ENCODE data around the gene RBPJL.

Gene RBPJL

DNA sequence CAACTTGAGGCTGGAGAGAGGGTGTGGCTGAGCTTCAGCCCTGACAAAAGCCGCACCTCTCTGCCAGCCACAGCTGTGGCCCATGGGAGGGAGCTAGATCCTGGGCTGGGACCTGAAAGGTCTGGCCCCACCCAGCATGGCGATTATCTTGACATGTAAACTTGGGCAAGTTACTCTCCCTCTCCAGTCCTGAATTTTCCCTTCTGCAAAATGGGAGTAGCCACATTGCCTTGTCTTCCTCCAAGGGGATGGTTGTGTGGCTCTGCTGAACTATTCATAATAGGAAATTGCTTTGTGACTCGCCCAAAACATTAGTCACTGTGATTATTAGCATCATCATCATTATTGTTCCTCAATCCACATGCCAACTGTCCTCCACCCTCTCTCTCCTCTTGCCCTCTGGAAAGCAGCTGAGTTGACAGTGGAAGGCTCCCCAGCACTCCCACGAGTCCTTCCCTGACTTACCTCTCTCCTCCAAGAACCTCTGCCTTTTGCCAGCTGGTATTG lies 23.0 kb upstream of the RBPJL start:
- ATAC-seq (ENCODE audit: low read depth) (no peak), DNase-seq (ENCODE audit: low spot score in 2 of 2) (no peak)
- H3K36me3 Mint-ChIP-seq = no peaks in the 10 kb centered on the region
- no peak overlapping the region for H3K4me3 Mint-ChIP-seq
- peaks cover 23% of the 10 kb centered on the region for H3K27me3 Mint-ChIP-seq
- no peaks in the 10 kb centered on the region for H3K9me3 Mint-ChIP-seq
- H3K4me1 Mint-ChIP-seq = peaks cover 3% of the 10 kb centered on the region
- no peak overlapping the region for H3K27ac Mint-ChIP-seq

- H3K9me3 Mint-ChIP-seq = no peaks in the 10 kb centered on the region
- DNase-seq (ENCODE audit: low spot score in 2 of 2) = no peak
- no peaks in the 10 kb centered on the region for H3K36me3 Mint-ChIP-seq
- no peak overlapping the region for H3K27ac Mint-ChIP-seq
- ATAC-seq (ENCODE audit: low read depth) = no peak
- peaks cover 10% of the 10 kb centered on the region for H3K27me3 Mint-ChIP-seq
- no peak overlapping the region for H3K4me3 Mint-ChIP-seq
- peaks cover 9% of the 10 kb centered on the region for H3K4me1 Mint-ChIP-seq
Measured at GRCh38 chr20:45288376-45288775, 18.3 kb upstream of the RBPJL start.

DNA sequence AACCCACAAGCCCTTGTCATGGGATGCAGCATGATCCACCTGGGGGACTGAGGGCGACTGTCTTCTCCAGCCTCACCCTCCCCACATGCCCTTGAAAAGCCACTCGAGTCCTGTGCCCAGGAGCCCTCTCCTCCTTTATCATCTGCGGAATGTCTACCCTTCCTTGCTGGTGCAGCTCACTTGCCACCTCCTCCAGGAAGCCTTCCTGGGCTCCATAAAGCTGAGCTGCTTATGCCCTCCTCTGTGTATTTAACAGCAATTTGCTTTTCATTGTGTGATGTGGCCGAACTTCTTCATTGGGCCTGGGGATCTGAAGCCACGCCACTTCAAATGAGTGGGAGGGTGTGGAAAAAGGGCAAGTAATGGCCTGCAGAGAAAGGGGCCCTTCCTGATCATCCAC lies 17.8 kb upstream of the RBPJL start:
- DNase-seq (ENCODE audit: low spot score in 2 of 2) = no peak
- no peak overlapping the region for H3K27ac Mint-ChIP-seq
- H3K4me3 Mint-ChIP-seq = no peak overlapping the region
- H3K4me1 Mint-ChIP-seq = peaks cover 12% of the 10 kb centered on the region
- H3K36me3 Mint-ChIP-seq = no peaks in the 10 kb centered on the region
- ATAC-seq (ENCODE audit: low read depth) = no peak
- peaks cover 8% of the 10 kb centered on the region for H3K27me3 Mint-ChIP-seq
- H3K9me3 Mint-ChIP-seq = no peaks in the 10 kb centered on the region

DNA sequence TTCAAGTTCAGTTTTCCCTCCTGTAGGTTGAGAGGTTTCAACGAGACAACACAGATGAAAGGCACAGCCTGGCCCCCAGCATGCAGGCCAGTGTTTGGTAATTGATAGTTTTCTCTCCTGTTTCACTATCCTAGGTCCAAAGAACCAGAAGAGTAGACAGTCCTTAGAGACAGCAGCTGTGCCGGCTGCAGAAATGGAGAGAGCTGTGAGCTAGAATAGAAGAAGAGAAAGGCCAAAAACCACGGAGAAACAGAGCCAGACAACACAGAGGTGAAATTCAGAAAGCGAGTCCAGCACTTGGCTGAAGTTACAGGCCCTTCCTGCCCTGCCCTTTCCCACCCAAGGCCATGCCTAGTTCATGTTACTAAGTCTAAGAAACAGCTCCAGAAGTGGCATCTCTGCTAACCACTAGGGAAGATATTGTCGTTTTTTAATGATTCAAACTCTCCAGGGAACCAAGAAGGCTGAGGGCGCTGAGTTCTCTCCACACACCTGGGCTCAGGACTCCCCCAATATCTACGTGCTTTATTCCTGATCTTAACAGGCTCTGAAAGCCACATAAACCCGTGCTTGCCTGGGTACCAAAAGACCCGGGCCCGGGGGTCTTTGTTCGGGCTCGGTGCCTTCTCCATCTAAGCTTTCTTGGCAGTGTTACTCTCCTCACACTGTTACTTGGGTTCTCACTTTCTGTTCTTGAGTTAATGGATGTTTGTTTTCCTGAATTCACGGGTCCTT lies 16.5 kb upstream of the RBPJL start:
- ATAC-seq (ENCODE audit: low read depth) (no peak), DNase-seq (ENCODE audit: low spot score in 2 of 2) (no peak)
- Mint-ChIP-seq H3K4me1 (peaks cover 13% of the 10 kb centered on the region), H3K27me3 (peaks cover 6% of the 10 kb centered on the region), H3K36me3 (no peaks in the 10 kb centered on the region), H3K27ac (no peak overlapping the region), H3K9me3 (no peaks in the 10 kb centered on the region), H3K4me3 (no peak overlapping the region)

DNA sequence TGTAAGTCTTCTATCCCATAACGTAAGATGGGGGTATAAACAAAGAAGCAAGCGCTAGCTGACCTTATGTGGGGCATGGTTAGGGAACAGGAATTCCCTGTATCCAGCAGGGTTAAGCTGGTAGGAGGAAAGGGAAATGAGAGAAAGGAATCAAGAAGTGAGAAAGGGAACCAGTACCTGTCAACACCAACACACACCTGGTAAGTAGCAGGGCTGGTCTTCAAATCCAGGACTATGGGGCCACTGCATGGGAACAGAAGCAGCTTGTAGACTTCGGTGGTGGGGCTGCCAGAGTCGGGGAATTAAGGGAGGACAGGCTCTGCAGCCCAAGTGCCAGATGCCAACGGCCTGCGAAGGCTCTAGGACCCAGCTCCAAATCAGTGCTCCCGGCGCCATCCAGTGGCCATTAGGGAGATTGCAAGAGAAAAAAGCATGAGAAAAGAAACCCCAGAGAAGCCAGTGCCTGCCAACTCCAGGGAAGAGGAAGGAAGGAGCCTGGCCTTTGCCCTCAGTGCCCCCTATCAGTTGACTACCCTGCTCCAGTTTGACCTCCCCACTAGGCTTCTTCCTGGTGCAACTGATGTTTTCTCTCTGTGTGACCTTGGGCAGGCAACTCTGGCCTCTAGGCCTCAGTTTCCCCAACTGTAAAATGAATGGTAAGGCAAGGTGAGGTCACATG lies 15.8 kb upstream of the RBPJL start:
- no peak overlapping the region for H3K27ac Mint-ChIP-seq
- H3K36me3 Mint-ChIP-seq = no peaks in the 10 kb centered on the region
- no peak overlapping the region for H3K4me3 Mint-ChIP-seq
- DNase-seq (ENCODE audit: low spot score in 2 of 2) (peak; percentile 50 to 70), ATAC-seq (ENCODE audit: low read depth) (peak; percentile 51)
- peaks cover 13% of the 10 kb centered on the region for H3K4me1 Mint-ChIP-seq
- H3K9me3 Mint-ChIP-seq = no peaks in the 10 kb centered on the region
- peaks cover 6% of the 10 kb centered on the region for H3K27me3 Mint-ChIP-seq

GRCh38 chr20:45291526-45291925 lies 15.1 kb upstream of the RBPJL start:
- Mint-ChIP-seq H3K9me3 (no peaks in the 10 kb centered on the region), H3K4me1 (peaks cover 13% of the 10 kb centered on the region), H3K27me3 (peaks cover 10% of the 10 kb centered on the region), H3K36me3 (no peaks in the 10 kb centered on the region), H3K4me3 (no peak overlapping the region), H3K27ac (no peak overlapping the region)
- DNase-seq (ENCODE audit: low spot score in 2 of 2) = no peak
- no peak for ATAC-seq (ENCODE audit: low read depth)

- no peaks in the 10 kb centered on the region for H3K9me3 Mint-ChIP-seq
- no peak overlapping the region for H3K4me3 Mint-ChIP-seq
- H3K27me3 Mint-ChIP-seq = peaks cover 8% of the 10 kb centered on the region
Measured at GRCh38 chr20:45292343-45292742, 14.3 kb upstream of the RBPJL start.

GRCh38 chr20:45293041-45294002 lies 13.3 kb upstream of the RBPJL start:
- Mint-ChIP-seq H3K36me3 (no peaks in the 10 kb centered on the region), H3K4me3 (peak overlapping the region; percentile 76), H3K27ac (no peak overlapping the region), H3K27me3 (peaks cover 10% of the 10 kb centered on the region), H3K4me1 (peaks cover 13% of the 10 kb centered on the region), H3K9me3 (no peaks in the 10 kb centered on the region)
- DNase-seq (ENCODE audit: low spot score in 2 of 2) = peak; percentile 77 to 90
- peak; percentile 82 for ATAC-seq (ENCODE audit: low read depth)

More at GRCh38 chr20:45292343-45292742, 14.3 kb upstream of the RBPJL start:
- ATAC-seq (ENCODE audit: low read depth) (no peak), DNase-seq (ENCODE audit: low spot score in 2 of 2) (no peak)
- Mint-ChIP-seq H3K27ac (no peak overlapping the region), H3K4me1 (peaks cover 13% of the 10 kb centered on the region), H3K36me3 (no peaks in the 10 kb centered on the region)

GRCh38 chr20:45294003-45294368 lies 12.7 kb upstream of the RBPJL start:
- DNase-seq (ENCODE audit: low spot score in 2 of 2) = no peak
- H3K27ac Mint-ChIP-seq = no peak overlapping the region
- no peaks in the 10 kb centered on the region for H3K36me3 Mint-ChIP-seq
- peak overlapping the region; percentile 76 for H3K4me3 Mint-ChIP-seq
- H3K9me3 Mint-ChIP-seq = no peaks in the 10 kb centered on the region
- H3K4me1 Mint-ChIP-seq = peaks cover 13% of the 10 kb centered on the region
- no peak for ATAC-seq (ENCODE audit: low read depth)
- peaks cover 14% of the 10 kb centered on the region for H3K27me3 Mint-ChIP-seq

GRCh38 chr20:45294659-45295058 lies 12.0 kb upstream of the RBPJL start:
- peaks cover 13% of the 10 kb centered on the region for H3K4me1 Mint-ChIP-seq
- ATAC-seq (ENCODE audit: low read depth) = no peak
- no peak overlapping the region for H3K27ac Mint-ChIP-seq
- H3K27me3 Mint-ChIP-seq = peaks cover 14% of the 10 kb centered on the region
- no peak for DNase-seq (ENCODE audit: low spot score in 2 of 2)
- H3K4me3 Mint-ChIP-seq = no peak overlapping the region
- no peaks in the 10 kb centered on the region for H3K9me3 Mint-ChIP-seq
- no peaks in the 10 kb centered on the region for H3K36me3 Mint-ChIP-seq

GRCh38 chr20:45297786-45298497 lies 8.7 kb upstream of the RBPJL start:
- no peak overlapping the region for H3K4me3 Mint-ChIP-seq
- peaks cover 4% of the 10 kb centered on the region for H3K4me1 Mint-ChIP-seq
- no peaks in the 10 kb centered on the region for H3K9me3 Mint-ChIP-seq
- no peak for ATAC-seq (ENCODE audit: low read depth)
- peaks cover 20% of the 10 kb centered on the region for H3K27me3 Mint-ChIP-seq
- H3K27ac Mint-ChIP-seq = no peak overlapping the region
- no peak for DNase-seq (ENCODE audit: low spot score in 2 of 2)
- no peaks in the 10 kb centered on the region for H3K36me3 Mint-ChIP-seq

- DNase-seq (ENCODE audit: low spot score in 2 of 2) = no peak
- peaks cover 28% of the 10 kb centered on the region for H3K27me3 Mint-ChIP-seq
- H3K27ac Mint-ChIP-seq = no peak overlapping the region
- H3K4me3 Mint-ChIP-seq = no peak overlapping the region
- H3K4me1 Mint-ChIP-seq = no peaks in the 10 kb centered on the region
- ATAC-seq (ENCODE audit: low read depth) = no peak
- H3K9me3 Mint-ChIP-seq = no peaks in the 10 kb centered on the region
- H3K36me3 Mint-ChIP-seq = no peaks in the 10 kb centered on the region
Measured at GRCh38 chr20:45299786-45300185, 6.9 kb upstream of the RBPJL start.

- no peaks in the 10 kb centered on the region for H3K36me3 Mint-ChIP-seq
- ATAC-seq (ENCODE audit: low read depth) (peak; percentile 76), DNase-seq (ENCODE audit: low spot score in 2 of 2) (no peak)
- H3K4me3 Mint-ChIP-seq = no peak overlapping the region
- H3K9me3 Mint-ChIP-seq = no peaks in the 10 kb centered on the region
- no peaks in the 10 kb centered on the region for H3K4me1 Mint-ChIP-seq
- H3K27ac Mint-ChIP-seq = no peak overlapping the region
- H3K27me3 Mint-ChIP-seq = peaks cover 31% of the 10 kb centered on the region
Measured at GRCh38 chr20:45300961-45301360, 5.7 kb upstream of the RBPJL start.
